ENCODE measurements around the gene HDAC4.

HDAC4 gene

DNA sequence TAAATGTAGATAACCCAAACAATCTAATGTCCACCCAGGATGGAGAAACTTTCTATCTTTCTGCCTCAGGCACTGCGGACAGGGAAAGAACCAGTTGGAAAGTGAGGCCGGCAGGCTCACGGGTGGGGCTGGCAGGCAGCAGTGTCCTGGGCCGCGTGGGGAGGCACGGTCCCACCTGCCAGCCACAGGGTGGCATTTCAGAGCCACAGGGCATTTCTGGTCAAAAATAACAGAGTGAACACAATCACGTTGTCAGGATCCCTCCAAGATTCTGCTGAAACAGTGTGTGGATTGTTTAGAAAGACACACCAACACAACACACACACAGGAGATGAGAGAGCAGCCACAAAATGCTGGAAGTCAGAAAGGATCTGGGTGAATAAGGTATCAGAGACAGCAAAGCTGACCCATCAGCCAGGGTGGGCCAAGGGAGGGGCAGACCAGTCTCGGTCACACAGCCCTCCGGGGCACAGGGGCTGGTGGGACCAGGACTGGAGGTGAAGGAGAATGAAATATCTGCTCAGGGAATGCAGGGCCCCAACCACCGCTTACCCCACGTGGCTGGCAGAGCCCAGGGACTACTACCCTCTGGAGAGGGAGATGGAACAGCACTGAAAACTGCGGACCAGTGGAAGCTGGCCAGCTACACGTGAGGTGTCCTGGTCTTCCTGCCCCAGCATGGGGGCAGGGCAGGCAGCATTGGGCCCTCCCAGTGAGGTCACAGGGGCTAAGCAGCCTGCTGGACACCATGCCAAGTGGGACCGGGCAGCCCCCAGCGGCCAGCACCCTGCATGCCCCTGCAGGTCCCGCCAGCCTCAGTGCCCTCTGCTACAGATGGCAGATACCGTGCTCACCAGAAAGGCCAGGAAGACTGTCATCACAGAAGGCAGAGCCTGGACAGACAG lies 173.9 kb downstream of the HDAC4 start:
- no peak overlapping the region for H3K4me3 ChIP-seq
- DNase-seq (ENCODE audit: low spot score), result peak; percentile 71
- no peak for TF ChIP-seq CTCF (IDR thresholded peaks at IDR 0.05)

GRCh38 chr2:239225871-239226561 lies 174.8 kb downstream of the HDAC4 start:
- no peak for TF ChIP-seq CTCF (IDR thresholded peaks at IDR 0.05)
- peak; percentile 69 for DNase-seq (ENCODE audit: low spot score)
- no peak overlapping the region for H3K4me3 ChIP-seq
- H3K27ac ChIP-seq, result peak overlapping the region; percentile 83 to 96

More for the DNA sequence above, 173.9 kb downstream of the HDAC4 start:
- peak overlapping the region; percentile 83 to 96 for H3K27ac ChIP-seq

GRCh38 chr2:239225371-239225851 lies 175.4 kb downstream of the HDAC4 start:
- no peak for TF ChIP-seq CTCF (IDR thresholded peaks at IDR 0.05)
- Histone ChIP-seq H3K4me3 (no peak overlapping the region), H3K27ac (peak overlapping the region; percentile 83 to 96)
- peak; percentile 75 for DNase-seq (ENCODE audit: low spot score)

GRCh38 chr2:239224955-239225354 lies 175.9 kb downstream of the HDAC4 start:
- TF ChIP-seq CTCF (IDR thresholded peaks at IDR 0.05), result no peak
- peak overlapping the region; percentile 96 for H3K27ac ChIP-seq

GRCh38 chr2:239224199-239224570 lies 176.6 kb downstream of the HDAC4 start:
- H3K4me3 ChIP-seq, result peak overlapping the region; percentile 60
- peak overlapping the region; percentile 96 for H3K27ac ChIP-seq
- DNase-seq (ENCODE audit: low spot score), result peak; percentile 72
- TF ChIP-seq CTCF (IDR thresholded peaks at IDR 0.05), result no peak

More at GRCh38 chr2:239224955-239225354, 175.9 kb downstream of the HDAC4 start:
- no peak for DNase-seq (ENCODE audit: low spot score)
- H3K4me3 ChIP-seq, result no peak overlapping the region

GRCh38 chr2:239223310-239224198 lies 177.3 kb downstream of the HDAC4 start:
- peak overlapping the region; percentile 96 for H3K27ac ChIP-seq
- peak overlapping the region; percentile 60 for H3K4me3 ChIP-seq
- TF ChIP-seq CTCF (IDR thresholded peaks at IDR 0.05), result no peak
- DNase-seq (ENCODE audit: low spot score), result peak; percentile 79

All from coronary artery (tissue), 2 donors.